Measurements from ENCODE around the gene PSMC3. TPM values are rescaled to one million over a fixed set of nuclear protein-coding genes. Genes with fewer than 3 reads are reported as not detected.

Gene PSMC3
- polyA plus RNA-seq, 3 donors = 137 to 154 (median 143) TPM

- no peak for DNase-seq
Observed at GRCh38 chr11:47415091-47415854, 11.0 kb downstream of the PSMC3 start.

- DNase-seq = no peak
Observed at GRCh38 chr11:47414685-47415070, 11.6 kb downstream of the PSMC3 start.

- DNase-seq = no peak
Observed at GRCh38 chr11:47413908-47414684, 12.1 kb downstream of the PSMC3 start.

GRCh38 chr11:47413351-47413750 lies 12.9 kb downstream of the PSMC3 start:
- DNase-seq = no peak

- DNase-seq = no peak
Observed at GRCh38 chr11:47411884-47412746, 14.1 kb downstream of the PSMC3 start.

GRCh38 chr11:47410370-47411264 lies 15.6 kb downstream of the PSMC3 start:
- no peak for DNase-seq

GRCh38 chr11:47409440-47410369 lies 16.5 kb downstream of the PSMC3 start:
- DNase-seq = no peak

GRCh38 chr11:47408598-47409439 lies 17.4 kb downstream of the PSMC3 start:
- DNase-seq = peak; percentile 77

GRCh38 chr11:47407746-47408590 lies 18.3 kb downstream of the PSMC3 start, which contains the start of gene SLC39A13:
Gene SLC39A13, plus strand, starts transcription at chr11:47408590. Its CDS starts 1,505 bp downstream, at chr11:47410095.
- DNase-seq = peak; percentile 94

GRCh38 chr11:47406896-47407745 lies 19.1 kb downstream of the PSMC3 start:
- DNase-seq = no peak

- no peak for DNase-seq
Observed at GRCh38 chr11:47403571-47403970, 22.7 kb downstream of the PSMC3 start.

GRCh38 chr11:47403135-47403534 lies 23.1 kb downstream of the PSMC3 start:
- DNase-seq = no peak

- DNase-seq = no peak
Observed at GRCh38 chr11:47400768-47401279, 25.4 kb downstream of the PSMC3 start.

- DNase-seq = no peak
Observed at GRCh38 chr11:47399860-47400767, 26.1 kb downstream of the PSMC3 start.

- DNase-seq = no peak
Observed at GRCh38 chr11:47398551-47398950, 27.7 kb downstream of the PSMC3 start.

GRCh38 chr11:47398011-47398410 lies 28.2 kb downstream of the PSMC3 start:
- no peak for DNase-seq
